Activated effector memory CD4-positive, alpha-beta T cell treated with anti-CD3 and anti-CD28 coated beads, Interleukin-2, amount 50 U/mL, for 16 hours (primary cell): ENCODE measurements around the gene ACOXL.

Source experiments
- DNase-seq: peaks from one replicate; pipeline ENCODE4 v3.0.0-alpha.2; 2020

The ACOXL gene

DNA sequence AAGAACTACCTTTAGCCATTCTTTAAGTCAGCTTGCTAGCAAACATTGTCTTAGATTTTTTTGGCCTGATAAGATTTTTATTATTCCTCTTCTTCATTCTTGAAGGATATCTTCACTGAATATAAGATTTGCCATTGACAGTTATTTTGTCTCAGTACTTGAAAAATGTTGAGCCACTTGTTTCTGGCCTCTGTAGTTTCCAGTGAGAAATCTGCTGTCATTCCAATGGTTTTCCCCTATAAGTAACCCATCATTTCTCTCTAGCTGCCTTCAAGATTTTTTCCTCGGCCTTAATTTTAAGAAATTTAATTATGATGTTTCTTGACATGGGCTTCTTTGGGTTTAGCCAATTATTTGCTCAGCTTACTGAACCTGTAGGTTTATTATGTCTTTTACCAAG, 32.6 kb downstream of the ACOXL start:
- no peak for DNase-seq

GRCh38 chr2:110766291-110766690, 33.9 kb downstream of the ACOXL start:
- no peak for DNase-seq

GRCh38 chr2:110768591-110768990, 36.2 kb downstream of the ACOXL start:
- no peak for DNase-seq

DNA sequence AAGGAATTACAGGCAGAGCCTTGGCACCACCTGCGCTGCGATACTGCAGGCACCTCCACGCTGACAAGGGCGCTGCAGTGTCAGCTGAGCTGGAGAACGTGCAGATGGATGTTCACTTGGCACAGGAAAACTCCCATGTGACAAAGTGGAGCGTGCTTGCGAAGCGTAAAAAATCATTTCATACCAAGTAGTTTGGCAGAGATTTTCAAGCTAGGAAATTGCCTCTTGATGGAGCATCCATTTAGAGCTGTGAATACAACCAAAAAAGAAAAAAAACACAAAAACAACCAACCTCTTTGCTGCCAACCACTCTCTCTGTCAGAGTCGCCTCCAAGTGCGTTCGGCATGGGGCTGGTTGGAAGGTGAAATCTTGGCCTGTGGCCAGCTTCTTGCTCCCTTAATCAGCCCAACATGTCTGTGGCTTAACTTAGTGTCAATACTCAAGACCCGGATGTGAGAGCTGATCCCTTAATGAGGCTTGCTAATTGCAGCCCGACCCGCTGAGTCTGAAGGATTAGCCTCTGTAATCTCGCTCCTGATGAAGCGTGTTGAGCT, 38.1 kb downstream of the ACOXL start:
- no peak for DNase-seq

- no peak for DNase-seq
Observed at GRCh38 chr2:110770959-110771431, 38.6 kb downstream of the ACOXL start.

DNA sequence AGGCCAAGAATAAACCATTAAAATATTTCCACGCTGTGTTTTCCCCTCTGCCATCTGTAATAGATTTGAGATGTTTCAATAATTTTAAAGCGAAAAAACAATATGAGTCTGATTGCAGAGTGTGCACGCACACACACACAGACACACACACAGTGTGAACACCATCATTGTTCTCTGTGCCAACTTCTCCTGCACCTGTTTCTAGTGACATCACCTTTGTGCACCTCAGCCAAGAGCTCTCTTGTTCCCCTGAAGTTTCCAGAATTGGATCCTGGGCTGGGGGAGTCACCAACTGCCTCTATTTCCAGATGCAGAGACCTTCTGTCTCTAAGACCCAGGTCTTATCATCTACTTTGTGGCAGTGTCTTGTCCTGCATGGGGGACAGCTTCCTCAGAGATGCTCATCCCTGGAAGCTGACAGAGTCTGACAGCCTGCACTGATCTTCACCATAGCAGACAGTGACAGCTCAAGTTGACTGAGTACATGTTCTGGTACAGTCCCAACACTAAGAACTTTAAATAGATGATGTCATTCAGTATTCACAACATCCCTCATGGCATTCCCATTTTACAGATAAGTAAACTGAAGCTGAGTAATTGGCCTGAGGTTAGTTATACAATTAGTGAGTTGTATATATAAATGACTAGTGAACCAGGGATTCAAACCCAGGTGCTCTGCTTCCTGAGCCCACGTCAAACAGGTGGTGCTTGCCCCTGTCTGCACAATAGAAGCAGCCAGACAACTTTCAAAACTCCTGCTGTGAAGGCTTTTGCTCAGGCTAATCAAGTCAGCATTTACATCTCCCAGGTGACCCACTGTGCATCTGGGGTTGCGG, 39.4 kb downstream of the ACOXL start:
- no peak for DNase-seq

- DNase-seq: no peak
Observed at GRCh38 chr2:110772383-110772755, 40.0 kb downstream of the ACOXL start.

DNA sequence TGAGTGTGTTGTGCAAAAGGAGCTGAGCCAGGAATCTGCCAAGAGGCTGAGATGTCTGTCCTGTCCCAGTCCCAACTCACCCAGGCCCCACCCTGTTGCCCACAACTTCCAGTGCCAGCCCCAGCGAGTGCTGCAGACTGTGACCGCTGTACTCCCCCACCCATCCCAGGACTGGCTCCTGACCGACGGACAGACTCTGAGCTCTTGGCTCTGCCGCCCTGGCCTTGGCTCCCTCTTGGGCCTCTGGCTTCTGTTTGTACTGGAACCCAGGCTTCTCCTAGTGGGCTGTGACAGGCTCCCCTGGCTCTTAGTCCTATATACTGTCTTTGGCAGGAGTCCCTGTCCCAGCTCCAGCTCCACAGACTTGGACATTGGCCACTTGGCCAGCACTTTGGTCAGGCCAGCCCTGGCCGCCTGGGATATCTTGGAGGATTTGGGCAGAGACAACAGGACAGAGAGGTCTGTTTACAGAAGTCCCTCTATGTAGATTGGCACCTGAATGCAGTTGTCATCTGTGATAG, 41.1 kb downstream of the ACOXL start:
- no peak for DNase-seq

DNA sequence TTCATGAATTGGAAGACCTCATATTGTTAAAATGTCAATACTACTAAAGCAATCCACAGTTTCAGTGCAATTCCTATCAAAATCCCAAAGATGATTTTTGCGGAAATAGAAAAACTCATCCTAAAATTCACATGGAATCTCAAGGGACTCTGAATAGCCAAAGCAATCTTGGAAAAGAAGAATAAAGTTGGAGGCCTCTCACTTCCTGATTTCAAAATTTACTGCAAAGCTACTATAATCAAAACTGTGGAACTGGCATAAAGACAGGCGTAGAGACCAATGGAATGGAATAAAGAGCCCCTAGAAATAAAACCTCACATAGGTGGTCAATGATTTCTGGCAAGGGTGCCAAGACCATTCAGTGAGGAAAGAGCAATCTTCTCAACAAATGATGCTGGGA, 42.3 kb downstream of the ACOXL start:
- no peak for DNase-seq

DNA sequence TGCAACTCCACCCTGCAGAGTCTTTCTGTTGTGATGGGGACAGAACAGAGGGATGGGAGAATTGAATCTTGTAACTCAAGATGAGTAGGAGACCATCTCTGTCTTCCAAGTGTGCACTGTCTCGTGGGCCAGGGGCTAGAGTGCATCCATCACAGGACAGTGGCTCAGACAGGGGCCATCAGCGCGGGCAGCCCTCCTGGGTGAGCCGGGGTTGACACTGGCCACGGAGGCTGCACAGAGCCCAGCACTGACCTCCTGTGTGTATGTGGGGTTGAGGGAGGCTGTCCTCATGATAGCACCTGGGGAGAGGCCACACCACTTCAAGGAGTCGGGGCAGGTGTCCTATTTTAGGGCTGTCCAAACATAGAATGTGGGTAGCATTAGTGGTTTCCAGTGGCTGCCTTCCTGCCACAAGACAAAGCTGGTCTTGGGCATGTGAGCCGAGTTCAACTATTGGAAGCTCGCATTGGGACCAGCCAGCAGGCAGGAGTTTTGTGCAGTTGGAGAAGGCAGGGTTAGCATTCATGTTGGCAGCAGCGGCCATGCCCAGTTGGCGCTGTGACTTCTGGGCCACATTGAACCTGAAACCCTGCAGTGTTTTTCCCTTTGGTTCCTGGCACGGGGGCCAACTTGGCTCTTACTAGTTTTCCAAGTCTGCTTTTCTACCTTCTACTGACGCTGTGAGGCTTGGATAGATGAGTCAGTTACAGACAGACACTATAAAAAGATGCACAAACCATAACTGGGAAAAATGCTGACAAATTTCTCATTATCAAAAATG, 45.3 kb downstream of the ACOXL start:
- DNase-seq: no peak

DNA sequence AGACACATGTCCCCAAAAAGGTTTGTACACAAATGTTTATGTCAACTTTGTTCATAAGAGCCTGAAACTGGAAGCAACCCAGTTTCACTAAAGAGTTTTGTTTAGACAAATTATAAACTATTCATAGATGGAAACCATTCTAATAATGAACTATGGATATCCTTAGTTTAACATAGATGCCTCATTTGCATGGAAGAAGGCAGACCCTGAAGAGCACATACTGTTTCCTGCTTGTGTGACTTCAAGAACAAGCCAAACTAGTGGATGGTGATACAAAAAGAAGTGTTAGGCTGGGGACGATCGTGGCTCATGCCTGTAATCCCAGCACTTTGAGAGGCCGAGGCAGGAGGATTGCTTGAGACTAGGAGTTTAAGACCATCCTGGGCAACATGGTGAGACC, 48.1 kb downstream of the ACOXL start:
- DNase-seq: no peak

- DNase-seq: no peak
Observed at GRCh38 chr2:110783196-110783873, 51.0 kb downstream of the ACOXL start.

DNA sequence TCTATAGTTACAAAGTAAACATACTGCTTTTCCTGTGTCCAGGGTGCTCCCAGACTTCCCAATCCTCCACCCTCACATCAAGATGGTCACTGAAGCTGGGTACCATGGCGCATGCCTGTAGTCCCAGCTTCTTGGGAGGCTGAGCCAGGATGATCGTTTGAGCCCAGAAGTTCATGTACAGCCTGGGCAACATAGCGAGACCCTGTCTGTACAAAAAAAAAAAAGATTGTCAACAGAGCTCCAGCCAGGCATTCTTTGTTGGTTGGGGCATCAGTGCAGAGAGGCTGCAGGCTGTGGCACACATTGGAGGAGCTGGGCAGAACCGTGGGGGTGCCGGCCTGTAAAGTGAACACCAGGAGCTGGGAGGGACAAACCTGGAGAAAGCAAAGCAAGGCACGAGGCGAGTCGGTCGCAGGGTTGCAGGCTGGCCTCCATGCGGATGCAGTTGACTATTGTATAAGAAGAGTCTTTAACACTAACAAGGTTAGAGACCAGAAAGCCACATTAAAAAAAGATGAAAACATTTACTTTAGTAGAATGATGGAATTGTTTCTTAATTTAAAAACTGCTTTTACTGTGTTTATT, 51.8 kb downstream of the ACOXL start:
- DNase-seq: no peak

- no peak for DNase-seq
Observed at GRCh38 chr2:110785439-110785838, 53.1 kb downstream of the ACOXL start.

DNA sequence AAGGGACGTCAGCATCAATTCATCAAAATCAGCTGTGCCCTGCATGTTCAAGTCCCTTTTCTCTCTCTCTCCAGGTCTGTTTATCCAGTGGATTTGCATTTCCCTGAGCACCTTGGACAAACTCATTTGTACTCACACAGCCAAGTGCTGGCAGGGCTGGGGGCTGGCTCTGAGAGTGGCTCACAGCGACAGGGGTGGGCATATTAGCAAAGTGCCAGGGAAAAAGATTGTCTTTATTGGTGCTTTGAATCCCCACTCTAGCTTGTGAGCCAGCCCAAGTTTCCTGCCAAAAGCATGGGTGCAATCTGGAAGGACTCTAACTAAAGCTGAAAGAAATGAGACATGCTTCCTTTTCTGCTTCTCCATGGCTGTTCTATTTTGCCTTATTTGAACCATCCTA, 56.6 kb downstream of the ACOXL start:
- DNase-seq: no peak

- DNase-seq: no peak
Observed at GRCh38 chr2:110789706-110790105, 57.3 kb downstream of the ACOXL start.

DNA sequence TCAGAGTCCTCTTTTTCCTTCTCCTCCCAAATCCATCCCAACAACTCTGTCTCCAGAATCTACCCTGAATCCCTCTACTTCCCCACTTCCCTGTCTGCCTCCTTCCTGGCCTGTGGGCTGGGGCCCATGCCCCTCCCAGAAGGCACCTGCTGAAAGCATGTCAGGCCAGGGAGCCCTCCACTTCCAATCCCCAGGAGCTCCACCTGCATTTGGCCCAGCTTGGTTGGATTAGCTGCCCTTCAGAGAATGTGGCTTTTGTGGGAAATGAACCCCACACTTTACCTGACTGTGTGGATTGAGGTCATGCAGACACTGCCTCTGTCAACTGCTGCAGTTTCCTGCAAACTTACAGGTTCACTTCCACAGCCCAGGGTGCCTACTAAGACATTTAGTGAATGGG, 58.5 kb downstream of the ACOXL start:
- DNase-seq: no peak

GRCh38 chr2:110791435-110791834, 59.1 kb downstream of the ACOXL start:
- no peak for DNase-seq

GRCh38 chr2:110793034-110793433, 60.7 kb downstream of the ACOXL start:
- no peak for DNase-seq

DNA sequence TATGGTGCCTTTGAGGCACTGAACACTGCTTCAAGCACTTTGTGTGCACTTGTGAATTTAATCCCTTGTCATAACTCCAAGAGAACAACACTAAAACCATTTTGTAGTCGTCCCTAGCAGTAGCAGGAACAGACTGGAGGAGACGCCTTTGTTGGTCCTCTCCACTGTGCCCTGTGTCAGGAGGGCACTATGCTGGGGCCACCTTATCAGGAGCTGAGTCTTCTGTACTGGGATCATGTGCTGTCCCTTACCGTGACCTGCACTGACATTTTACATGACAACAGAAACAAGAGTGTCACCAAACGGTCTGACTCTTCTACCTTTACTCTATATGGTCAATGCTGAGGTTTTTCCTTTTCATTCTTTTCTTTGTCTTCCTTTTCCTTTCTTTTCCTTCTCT, 62.0 kb downstream of the ACOXL start:
- DNase-seq: no peak

DNA sequence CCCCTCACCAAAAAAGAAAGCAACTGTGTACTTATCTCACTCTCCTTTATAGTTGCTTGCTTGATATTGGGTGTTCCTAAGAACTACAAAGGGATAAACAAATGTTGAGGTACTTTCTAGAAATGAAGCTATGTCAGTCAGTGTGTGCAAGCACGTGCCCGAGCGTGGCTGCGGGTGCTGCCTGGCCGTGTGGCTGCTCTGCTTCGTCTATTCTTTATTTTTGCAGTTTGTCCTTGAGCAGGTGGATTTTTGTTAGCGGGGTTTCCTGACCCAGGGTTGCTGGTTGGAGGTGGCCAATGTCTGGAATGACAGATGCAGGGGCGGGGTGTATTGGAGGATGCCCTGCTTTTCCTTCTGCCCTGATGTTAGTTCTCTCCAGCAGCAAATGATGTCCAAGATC, 62.6 kb downstream of the ACOXL start:
- DNase-seq: no peak

DNA sequence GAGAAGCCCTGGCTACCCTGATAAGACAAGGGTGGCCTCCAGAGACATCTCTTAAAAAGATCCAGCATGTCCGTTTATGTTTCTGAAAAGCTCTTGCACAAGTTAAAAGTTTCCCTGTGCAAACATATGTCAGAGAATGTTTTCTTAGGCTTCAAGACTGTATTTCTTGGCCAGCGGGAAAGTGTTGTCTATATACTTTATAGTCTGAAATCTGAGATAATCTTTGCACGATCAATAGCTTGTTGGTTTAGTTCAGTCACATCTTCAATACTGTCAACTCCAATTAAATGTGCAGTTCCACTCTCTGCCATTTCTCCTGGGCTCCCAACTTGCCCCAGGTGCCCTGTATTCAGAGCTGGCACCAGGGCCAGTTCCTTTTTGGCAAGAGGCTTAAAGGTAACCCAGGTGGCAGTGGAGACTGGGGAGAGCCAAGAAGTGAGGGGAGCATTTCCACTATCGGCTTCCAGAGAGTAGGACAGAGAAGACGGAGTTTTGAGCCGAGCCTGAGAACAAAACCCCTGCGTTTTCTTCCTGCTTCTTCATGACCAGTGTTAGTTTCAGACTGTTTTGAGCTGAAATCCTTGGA, 64.4 kb downstream of the ACOXL start:
- DNase-seq: no peak
